ENCODE measurements around the gene THSD4. TPM values are rescaled to one million over a fixed set of nuclear protein-coding genes. Genes with fewer than 3 reads are reported as not detected.
A peak's percentile ranks its signal among the peaks of the same experiment; 100 is the strongest.

THSD4 gene
- total and polyA plus RNA-seq, 2 of the 4 experiments (the other 2 are of a cell fraction) = 25.5 to 31.1 TPM

DNA sequence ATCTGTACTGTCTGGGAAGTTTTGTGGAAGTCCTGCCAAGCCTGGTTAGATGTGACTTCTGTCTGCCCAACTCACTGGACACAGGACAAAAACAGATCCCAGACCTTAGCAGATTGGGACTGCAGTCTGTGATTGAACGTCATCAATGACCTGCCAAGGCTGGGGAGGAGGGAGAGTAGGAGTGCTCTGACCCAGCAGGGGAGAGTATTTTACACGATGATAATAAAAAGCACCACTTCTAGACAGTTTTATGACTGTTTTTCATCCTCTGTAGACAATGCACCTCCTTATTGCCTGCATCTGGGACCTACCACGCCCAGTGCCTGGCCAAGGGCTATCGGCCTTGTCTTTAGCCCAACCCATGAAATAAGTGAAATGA is 592.8 kb downstream of the THSD4 start:
- H4K8ac ChIP-seq (ENCODE audit: low read depth in 2 of 2, low read length in 2 of 2) = peak overlapping the region in 1 of 2 experiments; percentile 44; a peak in 1 of 4 replicates
- no peak overlapping the region for H2AK9ac ChIP-seq (replicated peaks; ENCODE audit: low read depth, low read length, poor library complexity)
- DNase-seq (no peak), ATAC-seq (ENCODE audit: low read depth) (no peak; the same call in 1 of the 2 replicates)
- peak overlapping the region; percentile 74 for H3K4ac ChIP-seq (ENCODE audit: low read depth, low read length)
- POLR2A ChIA-PET (ENCODE audit: unreplicated experiment) = no interaction called here
- peak overlapping the region; percentile 67 for H3K23ac ChIP-seq (ENCODE audit: low read depth, low read length)
- H3K9me1 ChIP-seq (ENCODE audit: insufficient read depth, low read length) = peaks cover 24% of the 10 kb centered on the region
- H4K20me1 ChIP-seq (ENCODE audit: insufficient read depth, low read length) = peaks cover 5% of the 10 kb centered on the region; the same call in 1 of the 2 replicates
- H2BK15ac ChIP-seq (ENCODE audit: low read depth, low read length) = peak overlapping the region; percentile 26; the same call in 2 of the 3 replicates
- H2AK5ac ChIP-seq (ENCODE audit: low read depth, low read length) = peak overlapping the region; percentile 74
- in situ Hi-C loops (cut with MboI; ENCODE audit: low sequenced_read_pairs) (no loop called here), dilution Hi-C loops (cut with HindIII; ENCODE audit: low sequenced_read_pairs, unreplicated experiment) (no loop called here), intact Hi-C loops (cut with micrococcal nuclease) (no loop called here)
- no peak overlapping the region for H2AFZ ChIP-seq (replicated peaks; ENCODE audit: low read length, poor library complexity)
- H3K9ac ChIP-seq (ENCODE audit: low read depth, low read length) = peak overlapping the region; percentile 38; the same call in 1 of the 2 replicates
- H2BK120ac ChIP-seq (ENCODE audit: low read depth, low read length) = peak overlapping the region; percentile 70
- CTCF ChIA-PET = interaction anchor here (0.9 kb wide), 1 partner anchor 36 kb away, joined by 5 read pairs; no protein-coding TSS in a partner anchor
- H3K9me3 ChIP-seq (ENCODE audit: control insufficient read depth, insufficient read depth, low read length) = no peaks in the 10 kb centered on the region
- peaks cover 29% of the 10 kb centered on the region for H3K4me1 ChIP-seq (ENCODE audit: control insufficient read depth, insufficient read depth, low read length)
- H3K79me1 ChIP-seq (ENCODE audit: low read depth in 1 of 2, low read length in 2 of 2) = peaks cover 0 to 27% of the 10 kb centered on the region in 2 experiments; a peak in 2 of 4 replicates
- H3K4me2 ChIP-seq (ENCODE audit: low read depth, low read length) = peak overlapping the region; percentile 1; the same call in 1 of the 2 replicates
- WGBS, 2 experiments (ENCODE audit: extremely low coverage in 2 of 2, insufficient read length in 1 of 2) = no CpG with 5 or more reads among the region's 4 CpGs
- H4K91ac ChIP-seq (ENCODE audit: insufficient read depth, low read depth, low read length) = peak overlapping the region; percentile 75
- no peak overlapping the region for H3K4me3 ChIP-seq (ENCODE audit: insufficient read depth, low read depth, low read length)
- BruUV-seq (replicated peaks) = no TSS peak
- peak overlapping the region; percentile 86 for H2BK20ac ChIP-seq (ENCODE audit: low read depth, low read length)
- peak overlapping the region; percentile 96; the same call in 1 of the 2 replicates for H3K27ac ChIP-seq (ENCODE audit: insufficient read depth, low read length)
- no peaks in the 10 kb centered on the region for H3K36me3 ChIP-seq (ENCODE audit: control insufficient read depth, insufficient read depth, low read length)
- TF ChIP-seq, protein P1, sequence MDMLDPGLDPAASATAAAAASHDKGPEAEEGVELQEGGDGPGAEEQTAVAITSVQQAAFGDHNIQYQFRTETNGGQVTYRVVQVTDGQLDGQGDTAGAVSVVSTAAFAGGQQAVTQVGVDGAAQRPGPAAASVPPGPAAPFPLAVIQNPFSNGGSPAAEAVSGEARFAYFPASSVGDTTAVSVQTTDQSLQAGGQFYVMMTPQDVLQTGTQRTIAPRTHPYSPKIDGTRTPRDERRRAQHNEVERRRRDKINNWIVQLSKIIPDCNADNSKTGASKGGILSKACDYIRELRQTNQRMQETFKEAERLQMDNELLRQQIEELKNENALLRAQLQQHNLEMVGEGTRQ (IDR thresholded peaks at IDR 0.05; ENCODE audit: low read depth, low read length) = no peak
- TF ChIP-seq RFX5 (IDR thresholded peaks at IDR 0.05; ENCODE audit: low read depth, low read length) (no peak), POLR2A (IDR thresholded peaks at IDR 0.05; ENCODE audit: low read depth, low read length) (no peak), FOS (IDR thresholded peaks at IDR 0.05; ENCODE audit: low read depth, low read length) (no peak), BHLHE40 (IDR thresholded peaks at IDR 0.05; ENCODE audit: low read depth, low read length) (no peak), SMC3 (IDR thresholded peaks at IDR 0.05; ENCODE audit: low read depth, low read length) (no peak), NFE2L2 (IDR thresholded peaks at IDR 0.05; ENCODE audit: low read depth, low read length) (no peak), MAZ (IDR thresholded peaks at IDR 0.05; ENCODE audit: borderline replicate concordance, low read depth, low read length) (no peak), MXI1 (IDR thresholded peaks at IDR 0.05; ENCODE audit: borderline replicate concordance, low read depth, low read length) (no peak), MAFK (IDR thresholded peaks at IDR 0.05; ENCODE audit: low read depth, low read length) (no peak), CEBPB (IDR thresholded peaks at IDR 0.05; ENCODE audit: low read depth, low read length) (no peak), RAD21 (IDR thresholded peaks at IDR 0.05; ENCODE audit: low read length) (no peak), RCOR1 (IDR thresholded peaks at IDR 0.05; ENCODE audit: insufficient replicate concordance, low read length) (no peak)
- TF ChIP-seq, protein P2, sequence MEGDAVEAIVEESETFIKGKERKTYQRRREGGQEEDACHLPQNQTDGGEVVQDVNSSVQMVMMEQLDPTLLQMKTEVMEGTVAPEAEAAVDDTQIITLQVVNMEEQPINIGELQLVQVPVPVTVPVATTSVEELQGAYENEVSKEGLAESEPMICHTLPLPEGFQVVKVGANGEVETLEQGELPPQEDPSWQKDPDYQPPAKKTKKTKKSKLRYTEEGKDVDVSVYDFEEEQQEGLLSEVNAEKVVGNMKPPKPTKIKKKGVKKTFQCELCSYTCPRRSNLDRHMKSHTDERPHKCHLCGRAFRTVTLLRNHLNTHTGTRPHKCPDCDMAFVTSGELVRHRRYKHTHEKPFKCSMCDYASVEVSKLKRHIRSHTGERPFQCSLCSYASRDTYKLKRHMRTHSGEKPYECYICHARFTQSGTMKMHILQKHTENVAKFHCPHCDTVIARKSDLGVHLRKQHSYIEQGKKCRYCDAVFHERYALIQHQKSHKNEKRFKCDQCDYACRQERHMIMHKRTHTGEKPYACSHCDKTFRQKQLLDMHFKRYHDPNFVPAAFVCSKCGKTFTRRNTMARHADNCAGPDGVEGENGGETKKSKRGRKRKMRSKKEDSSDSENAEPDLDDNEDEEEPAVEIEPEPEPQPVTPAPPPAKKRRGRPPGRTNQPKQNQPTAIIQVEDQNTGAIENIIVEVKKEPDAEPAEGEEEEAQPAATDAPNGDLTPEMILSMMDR (conservative IDR thresholded peaks at IDR 0.05; ENCODE audit: low read depth, low read length) = no peak
- TF ChIP-seq, protein P3, sequence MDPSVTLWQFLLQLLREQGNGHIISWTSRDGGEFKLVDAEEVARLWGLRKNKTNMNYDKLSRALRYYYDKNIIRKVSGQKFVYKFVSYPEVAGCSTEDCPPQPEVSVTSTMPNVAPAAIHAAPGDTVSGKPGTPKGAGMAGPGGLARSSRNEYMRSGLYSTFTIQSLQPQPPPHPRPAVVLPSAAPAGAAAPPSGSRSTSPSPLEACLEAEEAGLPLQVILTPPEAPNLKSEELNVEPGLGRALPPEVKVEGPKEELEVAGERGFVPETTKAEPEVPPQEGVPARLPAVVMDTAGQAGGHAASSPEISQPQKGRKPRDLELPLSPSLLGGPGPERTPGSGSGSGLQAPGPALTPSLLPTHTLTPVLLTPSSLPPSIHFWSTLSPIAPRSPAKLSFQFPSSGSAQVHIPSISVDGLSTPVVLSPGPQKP (IDR thresholded peaks at IDR 0.05; ENCODE audit: borderline replicate concordance, low read depth, low read length) = no peak
- peak overlapping the region; percentile 61 for H3K14ac ChIP-seq (replicated peaks; ENCODE audit: low read depth, low read length)
- peak overlapping the region; percentile 37 for H2BK5ac ChIP-seq (ENCODE audit: low read depth, low read length, poor library complexity, severe bottlenecking)
- peak overlapping the region; percentile 19 for H3K18ac ChIP-seq (ENCODE audit: low read depth, low read length)
- H3K56ac ChIP-seq (ENCODE audit: extremely low read depth, insufficient read depth, low read length) = no peak overlapping the region; the same call in 1 of the 2 replicates
- no peaks in the 10 kb centered on the region for H3K27me3 ChIP-seq (ENCODE audit: control insufficient read depth, insufficient read depth, low read length)
- peak overlapping the region; percentile 34 for H4K5ac ChIP-seq (ENCODE audit: low read depth, low read length)

Data from IMR-90 (cell line).